BLaER1 treated with 17β-estradiol and CSF1 and Interleukin-3, amounts not matched to agents 10 nM and 100 nM (cell line): Measurements from ENCODE around the gene PDE6D.
A peak's percentile ranks its signal among the peaks of the same experiment; 100 is the strongest.

ENCODE experiments used
- H3K27ac ChIP-seq, 11 experiments: shearing (Covaris generic); formaldehyde crosslinking; 2 replicates each; pipeline ENCODE4 v1.8.1; 2022
- H3K27me3 ChIP-seq, 11 experiments: shearing (Covaris generic); formaldehyde crosslinking; 2 replicates each; pipeline ENCODE4 v1.8.1; 2022
- H3K36me3 ChIP-seq, 11 experiments: shearing (Covaris generic); formaldehyde crosslinking; 2 replicates each; pipeline ENCODE4 v1.8.1; 2022
- H3K4me1 ChIP-seq, 10 experiments: shearing (Covaris generic); formaldehyde crosslinking; 2 replicates each; pipeline ENCODE4 v1.8.1; 2022
- H3K4me2 ChIP-seq, 11 experiments: shearing (Covaris generic); formaldehyde crosslinking; 2 replicates each; pipeline ENCODE4 v1.8.1; 2022
- H3K4me3 ChIP-seq, 10 experiments: shearing (Covaris generic); formaldehyde crosslinking; 2 replicates each; pipeline ENCODE4 v1.8.1; 2022
- H3K9ac ChIP-seq, 11 experiments: shearing (Covaris generic); formaldehyde crosslinking; 2 replicates each; pipeline ENCODE4 v1.8.1; 2022
- H3K9me3 ChIP-seq, 11 experiments: shearing (Covaris generic); formaldehyde crosslinking; replicated peaks in 1 of 11; 2 replicates each; pipeline ENCODE4 v1.8.1; 2022
- H4K20me1 ChIP-seq, 11 experiments: shearing (Covaris generic); formaldehyde crosslinking; 2 replicates each; pipeline ENCODE4 v1.8.1; 2022
- Cebpa-rat ChIP-seq, 11 experiments: shearing (Covaris generic); IDR thresholded peaks; 2 replicates each; pipeline ENCODE4 v1.8.1; 2022

PDE6D gene

GRCh38 chr2:231684314-231685223, 96.5 kb downstream of the PDE6D start:
- peak overlapping the region; percentile 65 to 100 (median 87) for H3K4me2 ChIP-seq
- peak overlapping the region in 10 of 11 experiments; percentile 15 to 98 (median 95); a peak in 18 of 22 replicates for H3K9ac ChIP-seq
- H3K4me3 ChIP-seq: peak overlapping the region in 7 of 10 experiments; percentile 19 to 59 (median 47); a peak in 11 of 20 replicates
- no peaks in the 10 kb centered on the region; a peak in 1 of 22 replicates for H4K20me1 ChIP-seq
- peak overlapping the region in 9 of 11 experiments; percentile 61 to 100 (median 98); a peak in 18 of 22 replicates for H3K27ac ChIP-seq
- no peaks in the 10 kb centered on the region for H3K36me3 ChIP-seq
- no peak for TF ChIP-seq Cebpa-rat (IDR thresholded peaks at IDR 0.05)
- no peaks in the 10 kb centered on the region for H3K9me3 ChIP-seq
- H3K27me3 ChIP-seq: no peaks in the 10 kb centered on the region
- H3K4me1 ChIP-seq: peaks cover 78 to 94% (median 86%) of the 10 kb centered on the region in 10 experiments

- TF ChIP-seq Cebpa-rat (IDR thresholded peaks at IDR 0.05): peak in 3 of 11 experiments; percentile 22 to 44 (median 34); a peak in 4 of 22 replicates
- H3K27me3 ChIP-seq: no peaks in the 10 kb centered on the region
- peak overlapping the region; percentile 83 to 100 (median 95) for H3K4me2 ChIP-seq
- H3K9me3 ChIP-seq: no peaks in the 10 kb centered on the region
- H4K20me1 ChIP-seq: no peaks in the 10 kb centered on the region; a peak in 1 of 22 replicates
- H3K4me3 ChIP-seq: peak overlapping the region in 6 of 10 experiments; percentile 68 to 76 (median 72); a peak in 12 of 20 replicates
- peak overlapping the region; percentile 84 to 98 (median 94); a peak in 20 of 22 replicates for H3K9ac ChIP-seq
- peak overlapping the region; percentile 87 to 100 (median 98); a peak in 20 of 22 replicates for H3K27ac ChIP-seq
- peaks cover 87 to 94% (median 90%) of the 10 kb centered on the region in 10 experiments for H3K4me1 ChIP-seq
- no peaks in the 10 kb centered on the region for H3K36me3 ChIP-seq
Observed at GRCh38 chr2:231683292-231684235, 97.5 kb downstream of the PDE6D start.

- peak overlapping the region in 8 of 10 experiments; percentile 62 to 76 (median 70); a peak in 15 of 20 replicates for H3K4me3 ChIP-seq
- H4K20me1 ChIP-seq: no peaks in the 10 kb centered on the region; a peak in 1 of 22 replicates
- H3K27me3 ChIP-seq: no peaks in the 10 kb centered on the region
- peak overlapping the region; percentile 83 to 100 (median 95) for H3K4me2 ChIP-seq
- H3K4me1 ChIP-seq: peaks cover 85 to 94% (median 87%) of the 10 kb centered on the region in 10 experiments
- no peak for TF ChIP-seq Cebpa-rat (IDR thresholded peaks at IDR 0.05)
- H3K27ac ChIP-seq: peak overlapping the region; percentile 87 to 100 (median 98); a peak in 21 of 22 replicates
- H3K36me3 ChIP-seq: no peaks in the 10 kb centered on the region
- no peaks in the 10 kb centered on the region for H3K9me3 ChIP-seq
- H3K9ac ChIP-seq: peak overlapping the region; percentile 84 to 98 (median 94); a peak in 21 of 22 replicates
Observed at GRCh38 chr2:231682603-231683291, 98.3 kb downstream of the PDE6D start.
